SK-N-SH (cell line): ENCODE data around the gene MAST4. TPM values are rescaled to one million over a fixed set of nuclear protein-coding genes. Genes with fewer than 3 reads are reported as not detected.

ENCODE experiments used
- CTCF ChIA-PET: fragments of 300-600, 350-600 bp; formaldehyde crosslinking; extraction: SDS; loops from one replicate; lab custom pipeline; 2021; lab: Yijun Ruan, JAX
- POLR2A ChIA-PET: fragments of 350-600 bp; sonication (Branson Sonifier 250); formaldehyde crosslinking; extraction: SDS; loops from one replicate; lab custom pipeline; 2020; ENCODE audit warnings: antibody characterized with exemption, inconsistent platforms; lab: Yijun Ruan, JAX
- DNase-seq: peaks from one replicate; pipeline ENCODE4 v3.0.0; 2012
- H2AFZ ChIP-seq: fragments of 200-600 bp; sonication (generic); 2 replicates; pipeline ENCODE4 v1.8.1; 2016; ENCODE audit warnings: antibody characterized with exemption, mild to moderate bottlenecking, low read depth
- H3F3A ChIP-seq: fragments of 200-600 bp; sonication (generic); replicated peaks from 2 replicates; pipeline ENCODE3; 2016; ENCODE audit warnings: antibody characterized with exemption, mild to moderate bottlenecking; ENCODE audit not compliant: insufficient read depth
- H3K27ac ChIP-seq, 2 experiments: fragments of 200-500 bp in 1 of 2; fragments of 200-600 bp in 1 of 2; sonication (Bioruptor generic) in 1 of 2; sonication (generic), shearing (Covaris generic) in 1 of 2; 2 replicates each; pipeline versions ENCODE4 v1.5.1 to v1.6.1; 2014 to 2016; ENCODE audit warnings: low read depth in 2 of 2, inconsistent platforms in 1 of 2, low read length in 1 of 2, mild to moderate bottlenecking in 1 of 2, mixed read lengths in 1 of 2
- H3K27me3 ChIP-seq: fragments of 200-600 bp; sonication (generic), shearing (Covaris generic); 2 replicates; pipeline ENCODE4 v1.6.1; 2016; ENCODE audit warnings: mixed run types; ENCODE audit not compliant: insufficient read depth
- H3K36me3 ChIP-seq, 2 experiments: fragments of 200-500 bp in 1 of 2; fragments of 200-600 bp in 1 of 2; sonication (Bioruptor generic) in 1 of 2; sonication (generic) in 1 of 2; replicated peaks in 1 of 2; 2 replicates each; pipeline versions ENCODE3 to v1.5.1; 2014 to 2016; ENCODE audit warnings: low read length in 1 of 2, mild to moderate bottlenecking in 1 of 2; ENCODE audit not compliant: insufficient read depth in 2 of 2, control insufficient read depth in 1 of 2
- H3K4me1 ChIP-seq, 2 experiments: fragments of 200-500 bp in 1 of 2; fragments of 200-600 bp in 1 of 2; sonication (Bioruptor generic) in 1 of 2; sonication (generic), shearing (Covaris generic) in 1 of 2; 2 replicates each; pipeline versions ENCODE4 v1.5.1 to v1.6.1; 2014 to 2016; ENCODE audit warnings: low read depth in 1 of 2, low read length in 1 of 2, mixed run types in 1 of 2; ENCODE audit not compliant: insufficient read depth in 2 of 2, control insufficient read depth in 1 of 2
- H3K4me2 ChIP-seq: fragments of 200-600 bp; sonication (generic), shearing (Covaris generic); 2 replicates; pipeline ENCODE4 v1.6.1; 2017; ENCODE audit warnings: mixed run types
- H3K4me3 ChIP-seq, 2 experiments: fragments of 200-500 bp in 1 of 2; fragments of 200-600 bp in 1 of 2; sonication (Bioruptor generic) in 1 of 2; sonication (generic), shearing (Covaris generic) in 1 of 2; 2 replicates each; pipeline versions ENCODE4 v1.5.1 to v1.8.1; 2014 to 2016; ENCODE audit warnings: low read depth in 2 of 2, inconsistent platforms in 1 of 2, low read length in 1 of 2, mild to moderate bottlenecking in 1 of 2, mixed read lengths in 1 of 2, moderate library complexity in 1 of 2
- H3K79me2 ChIP-seq: fragments of 200-600 bp; sonication (generic); 2 replicates; pipeline ENCODE4 v1.8.1; 2017; ENCODE audit warnings: mild to moderate bottlenecking; ENCODE audit not compliant: insufficient read depth
- H3K9ac ChIP-seq: fragments of 200-600 bp; sonication (generic); 2 replicates; pipeline ENCODE4 v1.6.1; 2017; ENCODE audit warnings: mixed run types
- H3K9me2 ChIP-seq: fragments of 200-600 bp; sonication (generic); 2 replicates; pipeline ENCODE4 v1.6.1; 2017; ENCODE audit warnings: mixed run types
- H3K9me3 ChIP-seq: fragments of 200-600 bp; sonication (generic); 2 replicates; pipeline ENCODE4 v1.6.1; 2017; ENCODE audit warnings: mixed run types, mild to moderate bottlenecking, moderate library complexity
- H4K20me1 ChIP-seq: fragments of 200-600 bp; sonication (generic); 2 replicates; pipeline ENCODE4 v1.6.1; 2017; ENCODE audit warnings: mild to moderate bottlenecking, mixed run types; ENCODE audit not compliant: insufficient read depth
- CHD2 ChIP-seq: fragments of 150-350 bp; IDR thresholded peaks from 2 replicates; pipeline ENCODE4 v1.6.1; 2018; ENCODE audit warnings: low read length; ENCODE audit not compliant: partially characterized antibody
- FOXJ3 ChIP-seq: sonication (generic); formaldehyde crosslinking; IDR thresholded peaks from 2 replicates; pipeline ENCODE4 v1.5.1; 2020; ENCODE audit warnings: mild to moderate bottlenecking, missing genetic modification reagents
- FOXM1 ChIP-seq: IDR thresholded peaks from 2 replicates; pipeline ENCODE4 v1.4.0; 2012; ENCODE audit warnings: low read depth, mild to moderate bottlenecking
- GABPA ChIP-seq: IDR thresholded peaks from 2 replicates; pipeline ENCODE4 v1.4.0; 2012; ENCODE audit warnings: low read depth, mild to moderate bottlenecking
- GATA2 ChIP-seq: sonication (generic); formaldehyde crosslinking; IDR thresholded peaks from 2 replicates; pipeline ENCODE4 v1.5.0; 2020; ENCODE audit warnings: mild to moderate bottlenecking, missing genetic modification reagents
- IRF3 ChIP-seq: fragments of 150-350 bp; IDR thresholded peaks from 2 replicates; pipeline ENCODE4 v1.6.1; 2016; ENCODE audit warnings: mild to moderate bottlenecking, low read depth, low read length
- JUND ChIP-seq: IDR thresholded peaks from 2 replicates; pipeline ENCODE4 v1.4.0; 2012
- MAX ChIP-seq: IDR thresholded peaks from 2 replicates; pipeline ENCODE4 v1.4.0; 2012; ENCODE audit warnings: low read depth
- NRF1 ChIP-seq: IDR thresholded peaks from 2 replicates; pipeline ENCODE4 v1.6.1; 2012; ENCODE audit warnings: low read depth, mild to moderate bottlenecking, low read length
- PBX3 ChIP-seq: IDR thresholded peaks from 2 replicates; pipeline ENCODE4; 2012
- POLR2AphosphoS5 ChIP-seq: IDR thresholded peaks from 2 replicates; pipeline ENCODE4 v1.6.1; 2012; ENCODE audit warnings: low read depth, low read length
- RAD21 ChIP-seq: IDR thresholded peaks from 2 replicates; pipeline ENCODE4 v1.6.1; 2012; ENCODE audit warnings: mild to moderate bottlenecking, low read length
- RCOR1 ChIP-seq: fragments of 150-350 bp; IDR thresholded peaks from 2 replicates; pipeline ENCODE4 v1.6.1; 2017; ENCODE audit warnings: antibody characterized with exemption, low read length
- RFX5 ChIP-seq: IDR thresholded peaks from 2 replicates; pipeline ENCODE4 v1.6.1; 2012; ENCODE audit warnings: mild to moderate bottlenecking, improper control_type of control experiment, low read length
- RXRA ChIP-seq: IDR thresholded peaks from 2 replicates; pipeline ENCODE4 v1.4.0; 2012; ENCODE audit warnings: low read depth, mild to moderate bottlenecking, borderline replicate concordance
- SIN3A ChIP-seq: IDR thresholded peaks from 2 replicates; pipeline ENCODE4 v1.6.1; 2012; ENCODE audit warnings: low read depth, mild to moderate bottlenecking, low read length, moderate library complexity, borderline replicate concordance
- SMC3 ChIP-seq: IDR thresholded peaks from 2 replicates; pipeline ENCODE4 v1.6.1; 2012; ENCODE audit warnings: low read depth, low read length, improper control_type of control experiment
- TAF1 ChIP-seq: IDR thresholded peaks from 2 replicates; pipeline ENCODE4 v1.6.1; 2012; ENCODE audit warnings: low read depth, mild to moderate bottlenecking, low read length, moderate library complexity, borderline replicate concordance
- YY1 ChIP-seq: IDR thresholded peaks from 2 replicates; pipeline ENCODE4 v1.4.0; 2012; ENCODE audit warnings: low read depth, mild to moderate bottlenecking
- WGBS: methylation state at CpG from one replicate; pipeline ENCODE4 v1.1.6; 2017; ENCODE audit warnings: low lambda C conversion rate; 5-methylcytosine and 5-hydroxymethylcytosine counted together
- polyA plus RNA-seq, 3 experiments: library from polyadenylated mRNA; depleted of rRNA; stranded (reverse); fragments of >200 nt; gene quantifications; 2 replicates each; pipeline ENCODE4 v1.2.3, GENCODE V29; 2012

MAST4 gene
- polyA plus RNA-seq, 1 of the 3 experiments (the other 2 are of a cell fraction): 2.2 TPM

- CTCF ChIA-PET: interaction anchor here (1.7 kb wide), 1 partner anchor 37 kb away, joined by 5 read pairs; no protein-coding TSS in a partner anchor
- Histone ChIP-seq H3K27ac (no peak overlapping the region), H3K9me3 (no peaks in the 10 kb centered on the region), H2AFZ (no peak overlapping the region), H3K79me2 (no peaks in the 10 kb centered on the region), H3K4me3 (no peak overlapping the region), H3F3A (no peaks in the 10 kb centered on the region), H3K27me3 (no peaks in the 10 kb centered on the region), H3K4me2 (no peak overlapping the region), H4K20me1 (no peaks in the 10 kb centered on the region), H3K9me2 (no peaks in the 10 kb centered on the region), H3K4me1 (no peaks in the 10 kb centered on the region; a peak in 1 of 4 replicates), H3K36me3 (no peaks in the 10 kb centered on the region), H3K9ac (no peak overlapping the region)
- no peak for TF ChIP-seq IRF3
- no peak for TF ChIP-seq MAX
- no peak for TF ChIP-seq RFX5
- no peak for TF ChIP-seq PBX3
- TF ChIP-seq YY1: no peak
- no peak for TF ChIP-seq GATA2 (CRISPR knock-in tag)
- no peak for TF ChIP-seq RXRA
- no peak for TF ChIP-seq RCOR1
- TF ChIP-seq NRF1: no peak
- no peak for TF ChIP-seq POLR2AphosphoS5
- TF ChIP-seq SIN3A: no peak
- no peak for TF ChIP-seq FOXJ3
- no peak for TF ChIP-seq SMC3
- TF ChIP-seq JUND: no peak
- TF ChIP-seq TAF1: no peak
- TF ChIP-seq RAD21: no peak
- TF ChIP-seq FOXM1: no peak
- no peak for TF ChIP-seq CHD2
- no peak for TF ChIP-seq GABPA
- no peak for DNase-seq
- WGBS: 73% methylated on average over 3 of the region's 3 CpGs
- POLR2A ChIA-PET: no interaction called here
These were observed 598.0 kb downstream of the MAST4 start for GRCh38 chr5:67194166-67194565.
